Gastroesophageal sphincter (tissue), 3 donors: ENCODE data around the gene PCDHGA7.

Source experiments
- EP300 ChIP-seq: sonication (generic); formaldehyde crosslinking; IDR thresholded peaks from one replicate; pipeline ENCODE4 v1.6.1; 2017; ENCODE audit warnings: antibody characterized with exemption, mild to moderate bottlenecking
- POLR2A ChIP-seq, 2 donors: fragments of 450-650 bp; IDR thresholded peaks; one replicate each; pipeline ENCODE4 v1.6.1; 2017; ENCODE audit warnings: antibody characterized with exemption in 2 of 2, mild to moderate bottlenecking in 2 of 2, moderate library complexity in 1 of 2
- TF ChIP-seq, protein P1 (sequence below), 4 experiments: fragments of 200-600 bp in 2 of 4; fragments of 450-650 bp in 2 of 4; sonication (generic) in 1 of 4; IDR thresholded peaks; one replicate each; pipeline ENCODE4 v1.5.1; 2017 to 2019; ENCODE audit warnings: antibody characterized with exemption in 4 of 4, mild to moderate bottlenecking in 2 of 4, moderate library complexity in 2 of 4

- TF ChIP-seq, protein P1, sequence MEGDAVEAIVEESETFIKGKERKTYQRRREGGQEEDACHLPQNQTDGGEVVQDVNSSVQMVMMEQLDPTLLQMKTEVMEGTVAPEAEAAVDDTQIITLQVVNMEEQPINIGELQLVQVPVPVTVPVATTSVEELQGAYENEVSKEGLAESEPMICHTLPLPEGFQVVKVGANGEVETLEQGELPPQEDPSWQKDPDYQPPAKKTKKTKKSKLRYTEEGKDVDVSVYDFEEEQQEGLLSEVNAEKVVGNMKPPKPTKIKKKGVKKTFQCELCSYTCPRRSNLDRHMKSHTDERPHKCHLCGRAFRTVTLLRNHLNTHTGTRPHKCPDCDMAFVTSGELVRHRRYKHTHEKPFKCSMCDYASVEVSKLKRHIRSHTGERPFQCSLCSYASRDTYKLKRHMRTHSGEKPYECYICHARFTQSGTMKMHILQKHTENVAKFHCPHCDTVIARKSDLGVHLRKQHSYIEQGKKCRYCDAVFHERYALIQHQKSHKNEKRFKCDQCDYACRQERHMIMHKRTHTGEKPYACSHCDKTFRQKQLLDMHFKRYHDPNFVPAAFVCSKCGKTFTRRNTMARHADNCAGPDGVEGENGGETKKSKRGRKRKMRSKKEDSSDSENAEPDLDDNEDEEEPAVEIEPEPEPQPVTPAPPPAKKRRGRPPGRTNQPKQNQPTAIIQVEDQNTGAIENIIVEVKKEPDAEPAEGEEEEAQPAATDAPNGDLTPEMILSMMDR (IDR thresholded peaks at IDR 0.05), result no peak
- no peak for TF ChIP-seq EP300
- no peak for TF ChIP-seq POLR2A (IDR thresholded peaks at IDR 0.05)
These were observed 17.2 kb downstream of the PCDHGA7 start for GRCh38 chr5:141399555-141400258.
